ENCODE results near the gene BBX.

- TF ChIP-seq CTCF (IDR thresholded peaks at IDR 0.05) (no peak), POLR2A (IDR thresholded peaks at IDR 0.05) (no peak)
Measured at GRCh38 chr3:107800710-107801109, 277.9 kb downstream of the BBX start.

Data from thyroid gland (tissue), 4 donors.